Smooth muscle cell of trachea (primary cell): ENCODE data around the gene KLHDC9. TPM values are rescaled to one million over a fixed set of nuclear protein-coding genes. Genes with fewer than 3 reads are reported as not detected.

Experiments
- total RNA-seq: library from RNA; depleted of rRNA; stranded (reverse); fragments of >200 nt; gene quantifications from 2 replicates; pipeline ENCODE4 v1.2.1, GENCODE V29; 2014

The KLHDC9 gene, protein sequence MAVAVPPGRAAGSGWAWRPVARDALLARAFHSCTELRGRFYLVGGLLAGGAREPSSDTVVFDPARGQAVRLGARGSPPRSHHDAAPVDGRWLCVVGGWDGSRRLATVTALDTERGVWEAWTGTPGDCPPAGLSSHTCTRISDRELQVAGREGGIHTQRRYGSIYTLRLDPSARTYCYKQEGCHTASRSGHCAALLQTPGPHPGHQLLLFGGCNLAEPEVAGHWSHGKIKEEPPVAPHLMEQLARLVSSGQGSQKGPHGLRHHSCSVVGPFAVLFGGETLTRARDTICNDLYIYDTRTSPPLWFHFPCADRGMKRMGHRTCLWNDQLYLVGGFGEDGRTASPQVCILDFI
- total RNA-seq = 1.9 and 4.5 TPM in 2 replicates

DNA sequence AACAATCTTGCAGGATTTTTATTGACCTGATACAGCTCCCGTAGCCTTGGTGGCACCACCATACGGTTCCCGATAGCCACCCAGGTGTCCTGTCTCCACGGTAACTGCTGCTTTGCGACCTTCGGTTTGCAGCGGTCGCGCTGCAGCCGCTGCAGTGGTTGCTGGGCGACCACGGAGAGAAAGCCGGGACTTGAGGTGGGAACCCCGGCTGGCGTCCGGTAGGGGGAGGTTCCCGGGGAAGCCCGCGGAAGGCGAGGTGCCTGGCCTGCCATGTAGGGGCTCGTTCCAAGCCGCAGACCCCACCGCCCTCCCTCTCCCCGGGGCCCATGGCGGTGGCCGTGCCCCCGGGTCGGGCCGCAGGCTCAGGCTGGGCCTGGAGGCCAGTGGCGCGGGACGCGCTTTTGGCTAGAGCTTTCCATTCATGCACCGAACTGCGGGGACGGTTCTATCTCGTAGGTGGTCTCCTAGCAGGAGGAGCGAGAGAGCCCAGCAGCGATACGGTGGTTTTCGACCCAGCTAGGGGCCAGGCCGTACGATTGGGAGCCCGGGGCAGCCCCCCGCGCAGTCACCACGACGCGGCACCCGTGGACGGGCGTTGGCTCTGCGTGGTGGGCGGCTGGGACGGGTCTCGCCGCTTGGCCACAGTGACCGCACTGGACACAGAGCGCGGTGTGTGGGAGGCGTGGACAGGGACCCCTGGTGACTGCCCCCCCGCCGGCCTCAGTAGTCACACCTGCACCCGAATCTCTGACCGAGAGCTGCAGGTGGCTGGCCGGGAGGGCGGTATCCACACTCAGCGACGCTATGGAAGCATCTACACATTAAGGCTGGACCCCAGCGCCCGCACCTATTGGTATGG is at the start of gene KLHDC9:
KLHDC9 (plus strand) TSS at position 152 of the 859 bp plus-strand sequence; CDS start at position 327, 175 bp downstream.

DNA sequence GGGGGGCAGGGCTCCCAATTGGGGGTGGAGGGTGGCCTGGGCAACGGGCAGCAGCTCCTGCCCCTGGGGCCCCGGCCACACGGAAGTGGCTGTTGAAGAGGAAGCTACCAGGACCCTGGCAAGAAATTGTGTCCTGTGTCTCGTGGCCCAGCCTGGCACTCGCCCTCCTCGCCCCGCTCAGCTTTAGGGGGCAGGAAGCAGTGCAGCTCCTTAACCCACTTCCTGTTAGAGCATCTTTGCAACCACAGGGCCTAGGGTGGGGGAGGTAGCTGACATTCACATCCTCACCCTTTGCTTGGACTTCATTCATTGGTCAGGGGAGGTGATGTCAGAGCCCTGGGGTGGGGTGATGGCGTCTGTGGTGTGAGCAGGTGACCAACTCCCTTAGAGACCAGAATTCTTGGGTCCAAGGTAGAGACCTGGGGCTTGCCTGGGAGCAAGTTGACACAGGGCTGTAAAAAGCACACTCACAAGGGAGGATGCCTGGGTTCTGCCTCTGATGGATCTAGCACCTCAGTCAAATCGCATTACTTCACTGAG is 28.4 kb upstream of the KLHDC9 start, which contains the start of gene ARHGAP30:
ARHGAP30 (minus strand) TSS at position 161 of the 540 bp plus-strand sequence. CDS start 267 bp downstream, outside the sequence.

DNA sequence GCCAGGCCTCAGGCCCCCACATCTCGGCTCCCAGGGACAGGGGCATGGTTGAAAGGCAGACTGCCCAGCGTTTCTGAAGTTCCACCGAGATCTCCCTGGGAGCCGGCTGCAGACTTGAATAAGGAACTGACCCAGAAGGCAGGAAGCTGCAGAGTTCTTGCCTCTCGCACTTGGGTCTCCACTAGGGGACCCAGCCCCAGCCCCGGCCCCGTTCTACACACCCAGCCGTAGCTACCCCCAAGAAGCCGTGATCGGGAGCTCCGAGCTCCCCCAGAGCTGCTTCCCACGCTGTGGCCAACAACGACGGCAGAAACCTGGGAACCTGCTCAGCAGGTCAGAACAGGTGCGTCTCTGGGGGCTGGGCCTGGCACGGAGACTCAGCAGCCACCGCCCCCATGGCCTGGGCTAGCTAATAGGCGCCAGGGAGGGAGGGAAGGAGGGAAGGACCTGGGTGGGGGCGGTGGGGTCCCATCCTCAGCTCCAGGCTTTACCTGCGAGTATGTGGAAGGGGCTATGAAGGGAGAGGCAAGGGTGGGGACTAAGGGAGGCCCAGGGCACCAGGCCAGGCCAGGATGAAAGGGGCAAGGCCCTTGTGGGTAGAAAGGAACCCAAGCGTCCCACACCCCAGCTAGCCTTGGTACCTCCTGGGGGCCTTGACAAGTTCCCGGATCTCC is 8.8 kb upstream of the KLHDC9 start, which contains the start of gene NECTIN4:
NECTIN4 (minus strand) TSS at position 308 of the 674 bp plus-strand sequence; CDS start at position 46, 262 bp downstream.

DNA sequence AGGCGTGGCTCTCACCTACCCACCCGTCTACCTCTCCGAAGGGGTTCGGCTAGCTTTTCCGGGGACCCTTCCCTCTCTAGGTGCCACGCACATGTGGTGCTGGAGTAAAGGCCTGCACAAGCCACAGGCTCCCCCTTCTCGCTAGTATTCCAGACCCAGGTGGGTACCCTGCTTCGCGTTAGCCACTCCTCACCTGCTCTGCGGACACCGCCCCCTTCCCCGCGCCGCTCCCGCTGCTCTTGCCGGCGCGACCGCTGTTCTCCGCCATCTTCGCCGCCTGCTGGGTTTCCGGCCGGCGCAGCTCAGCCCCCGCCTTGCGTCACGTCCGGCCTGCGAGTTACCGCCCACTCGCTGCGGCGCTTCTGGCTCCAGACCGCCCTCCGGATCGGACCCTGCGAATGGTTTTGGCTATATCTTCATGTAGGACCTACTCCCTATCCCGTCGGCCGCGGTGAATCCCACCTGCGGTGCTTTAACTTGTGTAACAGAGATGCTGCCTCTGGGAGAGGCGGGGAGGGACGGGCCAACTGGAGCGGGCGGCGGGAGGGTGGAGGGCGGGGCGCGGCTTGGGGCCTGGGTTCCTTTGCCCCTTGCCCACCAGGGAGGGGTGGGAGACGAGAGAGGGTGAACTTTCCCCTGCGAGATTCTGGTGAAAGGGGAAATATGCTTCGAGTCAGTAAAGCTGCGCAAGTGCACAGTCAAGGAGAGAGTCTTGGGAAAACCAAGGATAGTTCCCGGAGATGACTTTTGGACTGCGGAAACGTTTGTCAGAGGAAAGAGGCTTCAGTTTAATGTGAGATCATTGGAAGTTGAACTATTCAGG is 19.8 kb downstream of the KLHDC9 start, which contains the start of the genes NIT1 and PFDN2:
NIT1 (plus strand) TSS at position 347 of the 823 bp plus-strand sequence; CDS start at position 419, 72 bp downstream.
PFDN2 (minus strand) TSS at position 279 of the 823 bp plus-strand sequence; CDS start at position 268, 11 bp downstream.

DNA sequence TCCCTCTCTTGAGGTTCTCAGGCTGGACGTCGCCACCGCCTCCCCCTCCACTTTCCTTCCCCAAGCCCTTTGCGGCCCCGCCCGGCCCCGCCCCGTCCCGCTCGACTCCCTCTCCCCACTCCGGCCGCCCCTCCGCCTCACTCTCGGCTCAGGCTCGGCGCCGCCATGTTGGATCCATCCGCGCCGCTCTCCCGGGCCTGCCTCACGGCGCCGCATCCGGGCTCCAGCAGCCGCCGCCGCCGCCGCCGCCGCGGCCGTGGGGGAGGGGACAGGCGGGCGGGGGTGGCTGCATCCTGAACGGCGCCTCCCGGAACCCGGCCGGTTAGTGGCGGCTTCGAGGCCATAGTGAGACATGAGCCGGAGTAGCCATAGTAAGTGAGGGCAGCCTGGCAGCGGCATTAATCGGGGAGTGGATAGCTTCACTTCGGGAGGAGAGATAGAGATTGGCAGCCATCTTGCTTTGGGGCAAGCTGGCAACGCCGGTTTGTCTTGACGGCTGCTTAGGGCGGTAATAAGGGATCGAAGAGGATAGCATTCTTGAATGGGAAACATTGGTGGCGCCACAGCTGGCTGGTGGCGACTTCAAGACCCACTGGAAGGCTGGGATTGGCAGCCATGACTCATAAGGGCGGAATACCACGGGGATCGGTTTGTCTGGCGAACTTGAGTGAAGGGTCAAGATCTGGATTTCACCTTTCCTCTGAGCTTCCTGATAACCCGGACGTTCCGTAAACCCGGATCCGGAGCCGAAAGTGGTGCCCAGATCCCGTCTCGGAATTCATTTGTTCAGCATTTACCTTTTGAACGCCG is 34.5 kb downstream of the KLHDC9 start, which contains the start of gene DEDD:
DEDD (minus strand) TSS at position 258 of the 810 bp plus-strand sequence. CDS start 8,205 bp downstream, outside the sequence.

Other genes starting within 250 kb of the KLHDC9 start
- gene CD244, start 235.5 kb upstream of the KLHDC9 start, total RNA-seq = not detected in 2 replicates
- gene ITLN1, start 213.2 kb upstream of the KLHDC9 start, total RNA-seq = not detected in 2 replicates
- not detected in 2 replicates for gene ITLN2, start 143.6 kb upstream of the KLHDC9 start, total RNA-seq
- 5.1 and 8.9 TPM in 2 replicates for gene F11R, start 77.2 kb upstream of the KLHDC9 start, total RNA-seq
- 10.6 and 34.8 TPM in 2 replicates for gene TSTD1, start 59.4 kb upstream of the KLHDC9 start, total RNA-seq
- gene USF1, start 52.4 kb upstream of the KLHDC9 start, total RNA-seq = 72.8 and 75.5 TPM in 2 replicates
- not detected in 2 replicates for gene ARHGAP30, start 28.5 kb upstream of the KLHDC9 start, total RNA-seq
- gene NECTIN4, start 8.8 kb upstream of the KLHDC9 start, total RNA-seq = under 0.01 and 0.17 TPM in 2 replicates
- 17.0 and 36.5 TPM in 2 replicates for gene PFDN2, start 19.7 kb downstream of the KLHDC9 start, total RNA-seq
- 21.4 and 40.4 TPM in 2 replicates for gene NIT1, start 19.7 kb downstream of the KLHDC9 start, total RNA-seq
- 29.4 and 35.9 TPM in 2 replicates for gene DEDD, start 34.3 kb downstream of the KLHDC9 start, total RNA-seq
- gene UFC1, start 55.6 kb downstream of the KLHDC9 start, total RNA-seq = 85.7 and 91.3 TPM in 2 replicates
- gene USP21, start 61.1 kb downstream of the KLHDC9 start, total RNA-seq = 10.9 and 12.6 TPM in 2 replicates
- gene PPOX, start 68.1 kb downstream of the KLHDC9 start, total RNA-seq = 7.8 and 14.3 TPM in 2 replicates
- gene B4GALT3, start 79.1 kb downstream of the KLHDC9 start, total RNA-seq = 13.8 and 18.0 TPM in 2 replicates
- gene ADAMTS4, start 100.7 kb downstream of the KLHDC9 start, total RNA-seq = 2.3 and 3.1 TPM in 2 replicates
- gene NDUFS2, start 104.0 kb downstream of the KLHDC9 start, total RNA-seq = 180 and 202 TPM in 2 replicates
- 0.58 TPM in 1 of 2 replicates, not detected in the other for gene FCER1G, start 116.9 kb downstream of the KLHDC9 start, total RNA-seq
- gene APOA2, start 125.3 kb downstream of the KLHDC9 start, total RNA-seq = not detected in 2 replicates
- gene TOMM40L, start 127.7 kb downstream of the KLHDC9 start, total RNA-seq = 10.5 and 13.6 TPM in 2 replicates
- not detected in 2 replicates for gene NR1I3, start 139.8 kb downstream of the KLHDC9 start, total RNA-seq
- gene PCP4L1, start 160.4 kb downstream of the KLHDC9 start, total RNA-seq = not detected in 2 replicates
- 0.87 and 0.99 TPM in 2 replicates for gene MPZ, start 211.6 kb downstream of the KLHDC9 start, total RNA-seq
- gene SDHC, start 216.0 kb downstream of the KLHDC9 start, total RNA-seq = 29.6 and 38.7 TPM in 2 replicates